GM19468 (cell line): ENCODE measurements around the gene NTM.

Experiments
- ATAC-seq: cut with Tn5 transposase; IDR thresholded peaks from one replicate; pipeline ENCODE4 v1.9.1; 2021; ENCODE audit warnings: mild to moderate bottlenecking, moderate library complexity, moderate number of reproducible peaks; ENCODE audit not compliant: unreplicated experiment; ENCODE audit errors: extremely low read depth

NTM gene

DNA sequence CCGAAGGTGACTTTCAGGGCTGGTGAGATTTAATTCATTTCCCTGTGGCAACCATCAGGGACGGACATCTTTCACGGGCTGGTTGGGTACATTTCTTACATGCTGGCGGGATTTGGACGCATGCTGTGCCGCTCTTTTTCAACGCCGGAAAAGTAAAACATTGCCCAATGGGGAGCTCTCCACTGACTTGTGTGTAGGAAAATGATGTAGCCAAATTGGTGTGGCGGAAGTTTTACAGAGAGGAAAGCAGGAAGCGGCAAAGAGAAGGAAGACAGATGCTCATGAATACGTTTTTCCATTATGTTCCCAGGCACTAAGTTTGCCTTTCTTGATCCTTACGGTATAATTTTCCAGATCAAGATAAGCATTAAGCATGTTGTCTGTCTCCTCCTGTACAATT, 375.8 kb downstream of the NTM start:
- ATAC-seq = no peak

DNA sequence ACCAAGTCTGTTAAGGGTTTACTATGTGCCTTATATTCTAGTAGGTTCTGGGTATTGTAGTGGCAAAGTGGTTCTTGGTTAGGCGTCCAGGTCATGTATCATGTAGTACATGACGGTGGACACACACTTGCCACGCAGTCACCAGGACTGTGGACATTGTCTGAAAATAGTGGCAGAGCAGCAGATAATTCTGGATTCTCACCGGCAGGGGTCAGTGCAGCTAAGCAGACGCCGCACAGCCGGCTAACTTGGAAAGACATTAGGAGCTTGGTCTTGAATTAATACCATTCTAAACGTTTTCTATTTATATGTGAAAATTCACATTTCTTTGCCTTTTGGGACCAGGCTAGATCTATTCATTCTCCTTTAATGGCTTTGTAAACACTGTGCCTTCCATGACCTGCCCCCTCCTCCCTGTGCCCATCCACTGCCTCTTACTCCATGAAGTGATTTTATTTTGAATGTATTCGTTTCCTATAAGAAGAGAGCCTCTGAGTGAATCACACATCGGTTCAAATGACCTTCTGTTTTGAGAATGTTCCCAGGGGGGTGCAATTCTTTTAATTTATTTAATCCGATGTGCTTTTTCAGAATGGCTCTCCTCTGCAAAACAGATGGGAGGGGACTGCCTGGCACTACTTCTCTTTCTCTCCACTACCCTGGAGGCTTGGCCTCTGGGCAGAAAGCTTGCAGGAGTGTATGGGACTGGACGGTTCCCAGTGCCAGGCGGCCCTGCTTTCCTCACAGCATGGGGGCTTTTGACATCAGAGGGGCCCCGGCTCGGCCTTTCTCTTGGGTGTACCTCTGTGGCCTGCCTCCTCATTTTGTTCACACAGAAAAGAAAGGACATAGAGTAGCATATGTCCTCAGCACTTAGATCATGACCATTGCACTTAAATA, 378.0 kb downstream of the NTM start:
- no peak for ATAC-seq

GRCh38 chr11:131749101-131749500, 378.7 kb downstream of the NTM start:
- no peak for ATAC-seq

DNA sequence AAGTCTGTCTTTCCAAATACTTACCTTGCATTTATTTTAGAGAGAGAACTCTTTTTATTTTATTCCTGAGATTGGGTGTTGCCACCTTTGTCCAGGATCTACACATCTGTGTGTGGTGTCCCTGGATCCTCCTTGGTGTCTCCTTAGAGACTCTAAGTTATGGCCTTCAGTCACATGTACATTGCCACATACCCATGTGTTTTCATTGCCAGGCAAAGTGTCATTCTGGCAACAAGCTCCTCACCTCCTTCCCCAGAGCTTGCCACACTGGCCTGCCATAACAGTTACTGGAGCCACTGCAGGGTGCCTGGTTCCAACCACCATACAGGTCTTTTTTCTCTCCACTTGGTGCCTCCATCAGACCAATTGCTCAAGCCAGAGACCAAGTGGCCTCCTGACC, 379.7 kb downstream of the NTM start:
- no peak for ATAC-seq

DNA sequence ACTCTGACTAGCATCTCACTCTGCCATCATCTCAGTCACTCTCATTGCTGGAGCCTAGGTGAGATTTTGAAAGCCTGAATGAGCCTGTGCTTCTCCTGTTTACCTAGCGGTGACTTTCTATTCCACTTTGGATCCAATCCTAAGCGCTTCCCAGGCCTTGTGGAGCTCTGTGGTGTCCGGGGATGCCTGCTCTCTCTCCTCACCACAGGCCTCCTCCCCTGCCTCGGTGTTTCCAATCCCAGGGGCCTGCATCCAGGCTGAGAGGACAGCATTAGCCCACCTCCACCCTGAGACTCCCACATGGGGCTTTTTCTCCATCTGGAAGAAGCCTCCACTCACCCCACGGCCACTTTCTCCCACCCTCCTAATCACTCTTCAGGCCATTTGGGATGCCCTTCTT, 380.3 kb downstream of the NTM start:
- no peak for ATAC-seq

DNA sequence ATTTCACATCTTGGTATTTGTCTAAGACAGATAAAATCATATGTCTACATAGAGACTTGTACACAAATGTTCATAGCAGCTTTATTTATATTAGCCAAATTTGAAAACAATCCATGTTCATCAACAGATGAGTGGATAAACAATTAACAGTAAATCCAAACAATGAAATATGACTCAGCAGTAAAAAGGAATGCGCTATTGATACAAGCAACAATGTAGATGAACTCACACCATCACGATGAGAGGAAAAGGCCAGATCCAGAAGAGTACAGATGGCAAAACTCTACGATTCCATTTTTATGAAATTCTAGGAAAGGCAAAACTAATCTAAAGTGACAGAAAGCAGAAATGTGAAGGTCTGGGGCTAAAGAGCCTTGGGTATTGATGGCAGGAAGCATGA, 384.3 kb downstream of the NTM start:
- ATAC-seq = no peak

- no peak for ATAC-seq
Measured at GRCh38 chr11:131756479-131757110, 386.2 kb downstream of the NTM start.

DNA sequence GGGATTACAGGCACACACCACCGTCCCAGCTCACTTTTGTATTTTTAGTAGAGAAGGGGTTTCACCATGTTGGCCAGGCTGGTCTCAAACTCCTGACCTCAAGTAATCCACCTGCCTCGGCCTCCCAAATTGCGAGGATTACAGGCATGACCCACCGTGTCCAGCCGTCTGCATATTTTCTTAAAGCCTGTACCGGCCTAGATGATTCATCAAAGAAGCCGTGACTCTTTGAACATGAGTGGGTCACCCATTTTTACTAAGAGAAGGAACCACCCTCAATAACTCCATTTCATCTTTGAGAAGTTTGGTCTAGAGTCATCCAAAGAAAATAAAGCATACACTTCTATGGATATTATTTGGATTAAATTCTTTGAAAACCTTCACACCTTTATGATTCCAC, 388.3 kb downstream of the NTM start:
- no peak for ATAC-seq

DNA sequence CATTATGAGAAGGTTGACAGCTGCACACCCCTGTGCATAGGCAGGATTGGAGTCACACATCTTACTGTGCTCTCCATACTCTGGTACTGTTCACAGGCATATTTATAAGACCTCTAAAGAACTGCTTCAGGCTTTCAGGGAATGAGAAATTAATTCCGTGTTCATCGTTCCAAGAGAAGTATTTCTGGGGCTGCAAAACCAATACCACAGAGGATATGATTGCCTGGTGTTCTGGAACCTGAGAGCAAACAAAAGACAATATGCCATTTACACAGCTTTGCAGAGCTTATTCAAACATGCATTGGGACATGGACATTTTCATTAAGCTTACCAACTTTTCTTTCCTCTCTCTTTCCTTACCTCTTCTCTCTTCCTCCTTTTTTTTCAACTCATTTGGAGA, 388.7 kb downstream of the NTM start:
- no peak for ATAC-seq

DNA sequence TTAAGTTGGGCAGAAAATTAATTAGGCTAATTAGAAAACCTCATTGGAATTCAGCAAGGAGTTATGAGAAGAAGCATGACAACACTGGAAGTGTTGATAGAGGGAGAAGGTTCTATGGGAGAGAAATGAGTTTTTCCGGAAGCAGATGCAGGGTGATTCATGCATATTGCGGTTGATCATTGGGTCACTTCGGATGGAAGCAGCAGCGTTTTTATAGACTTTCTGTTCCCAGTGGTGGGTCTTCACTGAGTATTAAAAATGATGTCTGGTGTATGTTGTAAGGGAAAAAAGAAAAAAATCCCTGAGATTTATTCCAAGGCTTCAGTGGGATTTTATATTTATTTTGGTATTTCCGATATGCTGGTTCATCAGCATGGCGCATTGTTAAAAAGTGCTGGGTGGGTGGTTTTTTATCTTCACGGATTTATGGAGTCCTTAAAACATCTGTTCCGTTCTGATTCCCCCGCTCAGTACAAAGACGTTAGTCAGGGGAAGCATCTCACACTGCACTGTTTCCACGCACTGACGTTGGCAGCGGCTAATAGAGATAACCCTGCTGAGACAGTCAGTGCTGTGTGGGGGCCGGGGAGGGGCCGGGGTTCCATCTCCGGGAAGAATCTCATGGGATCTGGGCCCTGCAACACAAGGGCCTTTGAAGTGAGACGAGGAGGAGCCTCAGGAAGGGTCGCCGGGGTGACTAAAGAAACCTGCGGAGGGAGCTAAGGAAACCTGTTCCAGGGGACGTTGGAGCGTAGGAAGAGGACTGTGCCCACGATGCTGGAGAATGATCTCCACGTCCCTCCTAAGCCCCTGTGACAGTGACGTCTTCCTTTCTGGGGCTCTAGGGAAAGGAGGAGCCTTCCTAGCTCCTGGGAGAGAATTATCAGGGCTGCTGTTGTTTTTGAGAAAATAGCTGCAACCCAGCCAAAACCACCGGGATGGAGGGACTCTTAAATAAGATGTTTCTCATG, 390.0 kb downstream of the NTM start:
- ATAC-seq = no peak

DNA sequence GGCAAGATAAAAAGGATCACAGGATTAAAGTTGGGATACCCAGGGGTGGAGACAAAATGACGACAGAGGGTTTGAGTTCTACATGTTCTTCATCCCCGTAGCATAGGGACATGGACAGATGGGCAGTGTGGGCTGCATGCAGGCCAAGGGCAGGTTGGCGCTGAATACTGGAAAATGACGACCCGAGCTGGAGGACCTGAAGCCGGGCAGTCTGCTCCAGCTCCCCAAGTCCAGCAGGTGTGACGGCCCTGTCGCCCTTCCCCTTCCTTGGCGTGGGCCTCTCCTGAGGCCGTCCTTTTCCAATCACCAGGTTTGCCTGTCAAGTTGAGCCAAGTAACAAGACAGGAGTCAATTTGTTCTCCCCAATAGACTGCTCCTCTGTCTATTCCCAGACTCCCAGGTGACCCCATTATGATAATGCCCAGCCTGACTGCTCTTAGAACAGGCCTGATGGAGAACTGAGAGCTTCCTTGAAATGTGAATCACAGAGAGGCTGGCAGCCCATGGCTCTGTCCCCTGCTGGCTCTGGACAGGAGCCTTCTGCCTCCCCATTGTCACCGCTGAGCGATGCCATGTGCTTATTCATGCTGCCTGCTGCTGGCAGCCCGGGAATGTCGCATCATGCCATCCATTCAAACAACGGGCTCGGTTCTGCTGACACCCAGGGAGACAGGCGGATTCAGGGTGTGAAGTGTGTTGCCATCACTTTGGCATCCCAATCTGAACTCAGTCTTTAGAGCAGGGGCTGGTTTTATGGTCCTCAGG, 392.1 kb downstream of the NTM start:
- no peak for ATAC-seq

GRCh38 chr11:131763193-131763890, 392.9 kb downstream of the NTM start:
- ATAC-seq = no peak

DNA sequence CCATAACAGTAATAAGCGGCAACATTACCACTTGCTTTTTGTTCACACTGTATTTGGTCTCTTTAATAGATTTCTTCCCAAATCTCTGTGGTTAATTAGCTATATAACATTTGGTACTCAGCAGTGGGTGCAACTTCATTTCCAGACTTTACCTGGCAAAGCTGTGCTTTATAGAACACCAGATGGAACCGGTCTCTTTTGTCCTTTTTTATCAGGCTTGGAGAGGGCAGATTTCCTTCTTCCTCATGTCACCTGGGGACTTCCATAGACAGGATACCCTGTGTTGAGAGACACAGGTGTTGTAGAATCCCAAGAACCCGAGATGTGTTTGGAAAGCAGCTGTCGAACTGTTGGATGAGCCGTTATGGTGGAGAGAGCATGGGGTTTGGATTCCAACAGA, 393.7 kb downstream of the NTM start:
- no peak for ATAC-seq

- ATAC-seq = no peak
Measured at GRCh38 chr11:131764649-131765048, 394.2 kb downstream of the NTM start.

GRCh38 chr11:131766637-131767036, 396.2 kb downstream of the NTM start:
- no peak for ATAC-seq

GRCh38 chr11:131767421-131767820, 397.0 kb downstream of the NTM start:
- no peak for ATAC-seq

DNA sequence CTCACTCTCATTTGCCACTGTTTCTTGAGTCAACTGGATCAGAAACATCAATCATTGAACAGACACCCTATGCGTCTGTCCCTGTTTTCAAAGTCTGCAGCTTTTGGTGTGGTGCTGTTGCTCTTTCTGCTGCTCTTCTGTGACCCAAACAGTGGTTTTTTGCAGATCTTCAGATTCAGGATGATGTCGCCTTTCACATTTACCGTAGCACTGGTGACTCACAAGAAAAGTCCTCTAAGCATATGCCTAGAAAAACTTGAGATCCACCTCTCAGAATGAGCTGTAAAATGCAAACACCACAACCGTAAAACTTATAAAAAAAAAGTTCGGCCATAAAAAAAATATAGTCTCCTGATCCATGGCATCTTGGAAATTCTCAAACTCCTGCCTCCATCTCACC, 400.4 kb downstream of the NTM start:
- ATAC-seq = no peak

- no peak for ATAC-seq
Measured at GRCh38 chr11:131771471-131771870, 401.1 kb downstream of the NTM start.

DNA sequence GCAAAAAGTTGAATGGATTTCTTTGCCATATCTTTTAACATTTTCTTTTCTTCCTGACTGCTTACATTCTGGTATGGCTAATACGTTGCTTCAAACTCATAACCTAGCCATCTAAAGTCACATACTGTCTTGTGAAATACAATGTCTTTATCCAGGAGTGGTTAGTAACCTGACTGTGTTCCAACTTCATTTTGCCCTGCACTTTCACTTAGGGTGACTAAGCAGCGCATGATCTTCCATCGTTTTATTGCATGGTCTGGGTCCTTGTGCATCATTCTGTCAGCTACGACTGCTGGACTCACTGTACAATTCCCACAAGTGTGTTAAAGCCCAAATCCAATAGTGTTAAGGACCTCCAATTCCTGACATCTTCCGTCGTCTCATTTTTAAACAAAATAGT, 403.2 kb downstream of the NTM start:
- no peak for ATAC-seq
